GM19023 (cell line): Measurements from ENCODE around the gene FLRT2.

Experiments
- ATAC-seq: cut with Tn5 transposase; IDR thresholded peaks from one replicate; pipeline ENCODE4 v1.9.1; 2021; ENCODE audit warnings: mild to moderate bottlenecking, moderate library complexity; ENCODE audit not compliant: unreplicated experiment

The FLRT2 gene

GRCh38 chr14:85587151-85587711 is 57.3 kb downstream of the FLRT2 start:
- ATAC-seq = no peak

GRCh38 chr14:85590784-85591183 is 60.8 kb downstream of the FLRT2 start:
- no peak for ATAC-seq

GRCh38 chr14:85594217-85594616 is 64.3 kb downstream of the FLRT2 start:
- ATAC-seq = no peak

GRCh38 chr14:85595981-85596380 is 66.0 kb downstream of the FLRT2 start:
- no peak for ATAC-seq

GRCh38 chr14:85596562-85596961 is 66.6 kb downstream of the FLRT2 start:
- ATAC-seq = no peak

GRCh38 chr14:85597701-85598100 is 67.8 kb downstream of the FLRT2 start:
- ATAC-seq = no peak

GRCh38 chr14:85599939-85600338 is 70.0 kb downstream of the FLRT2 start:
- no peak for ATAC-seq

- no peak for ATAC-seq
These were observed 71.3 kb downstream of the FLRT2 start for GRCh38 chr14:85601246-85601645.

GRCh38 chr14:85601690-85602089 is 71.7 kb downstream of the FLRT2 start:
- ATAC-seq = no peak

DNA sequence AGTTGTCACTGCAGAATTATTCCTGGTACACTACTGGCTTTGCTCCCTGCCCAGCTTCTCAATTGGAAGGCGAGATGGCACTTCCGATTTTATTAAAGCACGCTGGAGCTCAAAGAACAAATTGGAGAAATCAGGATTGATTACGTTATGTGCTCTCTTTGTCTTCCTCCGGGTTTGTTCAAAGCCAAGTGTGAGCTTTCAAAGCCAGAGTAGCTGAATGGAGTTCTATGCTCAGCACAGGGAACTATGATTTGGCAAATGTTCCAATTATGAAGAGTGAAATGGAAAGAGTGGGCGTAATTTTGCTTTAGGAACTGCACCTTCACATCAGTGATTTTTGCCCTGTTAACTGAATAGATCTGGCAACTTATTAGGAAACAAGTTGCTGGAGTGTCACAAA is 72.4 kb downstream of the FLRT2 start:
- ATAC-seq = no peak

DNA sequence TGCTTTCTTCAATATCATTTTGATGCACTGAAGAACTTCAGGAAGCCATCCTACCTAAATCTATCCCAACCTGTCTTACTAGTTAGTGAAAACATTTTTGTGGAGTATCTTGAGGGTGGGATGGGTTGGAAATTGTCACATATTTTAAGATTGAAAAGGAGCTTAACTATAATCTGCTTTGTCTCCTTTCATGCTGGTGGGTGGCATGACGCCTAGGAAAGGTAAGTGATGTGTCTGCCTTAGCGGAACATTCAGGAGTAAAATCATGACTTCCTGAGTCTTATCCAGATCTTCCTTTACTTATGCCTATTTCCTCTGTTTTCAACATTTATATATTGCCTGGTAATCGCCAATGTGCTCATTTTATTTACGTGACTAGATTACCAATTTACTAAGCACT is 74.1 kb downstream of the FLRT2 start:
- no peak for ATAC-seq

DNA sequence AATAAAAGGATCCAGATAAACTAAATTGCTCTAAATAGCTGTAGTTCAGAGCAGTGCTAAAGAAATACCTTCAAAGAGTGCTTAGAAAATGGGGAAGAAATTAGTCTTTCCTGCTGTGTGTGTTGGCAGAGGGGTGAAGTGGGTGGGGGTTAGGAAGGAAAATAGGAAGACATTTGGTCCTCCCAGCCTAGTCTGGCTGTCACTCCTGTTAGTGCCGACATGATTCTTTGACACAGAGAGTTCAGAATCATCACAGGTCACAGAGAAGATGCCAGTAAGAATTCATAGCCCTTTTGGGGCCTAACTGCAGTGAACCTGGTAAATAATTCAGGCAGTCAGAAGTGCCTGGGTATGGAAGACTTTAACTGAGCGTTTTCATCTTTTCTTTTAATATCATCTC is 74.8 kb downstream of the FLRT2 start:
- no peak for ATAC-seq

DNA sequence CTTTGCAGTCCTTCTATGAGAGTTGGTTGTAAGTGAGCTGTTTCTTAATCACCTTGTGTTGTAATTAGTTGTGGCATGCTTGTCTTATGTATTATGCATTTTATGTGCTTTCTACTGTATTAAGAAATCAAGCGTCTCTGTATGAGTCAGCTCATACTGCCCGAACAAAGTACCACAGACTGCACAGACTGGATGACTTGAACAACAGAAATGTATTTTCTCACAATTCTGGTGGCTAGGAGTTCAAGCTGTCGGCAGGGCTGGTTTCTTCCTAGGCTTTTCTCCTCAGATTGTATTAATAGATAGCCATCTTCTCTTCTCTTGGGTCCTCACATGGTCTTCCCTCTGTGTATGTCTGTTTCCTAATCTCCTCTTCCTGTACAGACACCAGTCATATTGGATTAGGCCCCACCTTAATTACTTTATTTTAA is 77.7 kb downstream of the FLRT2 start:
- no peak for ATAC-seq

DNA sequence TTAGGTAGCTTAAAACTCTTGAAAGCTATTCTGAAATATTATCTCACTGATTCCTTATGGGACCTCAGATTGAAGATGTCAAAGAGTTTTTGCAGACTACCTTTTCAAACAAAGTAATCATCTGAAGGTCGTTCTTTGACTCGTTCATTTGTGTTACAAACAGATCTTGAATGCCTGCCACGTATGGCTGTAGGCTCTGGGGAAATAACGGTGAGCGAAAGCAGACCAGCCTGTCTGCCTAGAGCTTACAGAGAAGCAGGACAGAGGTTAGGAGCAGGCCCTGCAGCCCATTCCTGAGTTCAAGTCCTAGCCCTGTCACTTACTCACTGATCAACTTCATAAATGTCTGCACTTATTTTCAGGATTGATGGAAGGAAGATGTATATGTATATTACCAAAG is 83.6 kb downstream of the FLRT2 start:
- no peak for ATAC-seq

GRCh38 chr14:85616386-85616885 is 86.5 kb downstream of the FLRT2 start:
- no peak for ATAC-seq

- ATAC-seq = no peak
These were observed 86.9 kb downstream of the FLRT2 start for GRCh38 chr14:85616886-85617285.

DNA sequence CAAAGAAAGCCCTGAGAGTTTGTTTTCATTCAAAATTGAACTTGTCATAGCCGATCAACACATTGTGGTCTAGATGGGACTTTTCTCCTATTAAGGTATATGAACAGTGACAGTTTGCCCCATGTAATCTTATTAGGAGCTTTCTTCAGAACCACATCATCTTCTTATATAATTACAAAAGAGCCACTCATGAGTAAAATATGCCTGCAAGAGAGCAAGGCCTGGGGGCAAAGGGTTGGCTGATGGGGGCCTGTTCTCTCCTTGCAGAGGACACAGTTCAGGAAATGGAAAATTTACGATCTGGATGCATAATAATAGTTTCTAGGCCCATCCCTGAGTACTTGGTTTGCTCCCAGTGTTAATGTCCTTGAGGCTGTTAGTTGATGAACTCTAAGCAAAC is 87.8 kb downstream of the FLRT2 start:
- ATAC-seq = no peak

- no peak for ATAC-seq
These were observed 88.4 kb downstream of the FLRT2 start for GRCh38 chr14:85618390-85618789.

DNA sequence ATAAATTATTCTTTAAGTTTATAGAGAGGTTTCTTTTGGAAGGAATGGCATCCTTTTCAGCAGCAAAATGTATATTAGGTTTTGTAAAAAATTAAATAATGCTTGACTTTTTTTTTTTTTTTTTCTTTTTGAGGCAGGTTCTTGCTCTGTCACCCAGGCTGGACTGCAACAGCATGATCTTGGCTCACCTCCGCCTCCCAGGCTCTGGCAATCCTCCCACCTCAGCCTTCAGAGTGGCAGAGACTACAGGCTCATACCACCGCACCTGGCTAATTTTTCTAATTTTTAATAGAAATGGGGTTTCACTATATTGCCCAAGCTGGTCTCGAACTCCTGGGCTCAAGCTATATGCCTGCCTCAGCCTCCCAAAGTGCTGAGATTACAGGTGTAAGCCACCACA is 89.0 kb downstream of the FLRT2 start:
- no peak for ATAC-seq

DNA sequence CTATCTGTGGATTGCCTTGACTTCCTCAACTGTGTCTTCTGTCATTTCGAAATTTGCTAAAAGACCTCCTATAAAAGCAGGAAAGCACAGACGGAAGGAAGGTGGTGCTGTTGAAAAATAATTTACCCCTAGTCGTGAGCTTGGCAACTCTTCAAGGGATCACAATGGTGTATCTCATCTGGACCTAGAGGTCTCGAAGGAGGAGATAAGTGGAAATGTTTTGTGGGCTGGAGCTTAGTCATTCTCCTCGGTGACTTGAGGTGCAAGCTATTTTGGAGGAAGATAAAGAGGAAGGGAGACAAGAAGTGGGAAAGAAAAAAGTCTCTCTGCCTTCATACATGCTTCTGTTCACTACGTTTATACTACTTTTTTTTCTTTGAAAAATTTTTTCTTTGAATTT is 89.9 kb downstream of the FLRT2 start:
- no peak for ATAC-seq

- ATAC-seq = no peak
These were observed 91.0 kb downstream of the FLRT2 start for GRCh38 chr14:85620947-85621346.

DNA sequence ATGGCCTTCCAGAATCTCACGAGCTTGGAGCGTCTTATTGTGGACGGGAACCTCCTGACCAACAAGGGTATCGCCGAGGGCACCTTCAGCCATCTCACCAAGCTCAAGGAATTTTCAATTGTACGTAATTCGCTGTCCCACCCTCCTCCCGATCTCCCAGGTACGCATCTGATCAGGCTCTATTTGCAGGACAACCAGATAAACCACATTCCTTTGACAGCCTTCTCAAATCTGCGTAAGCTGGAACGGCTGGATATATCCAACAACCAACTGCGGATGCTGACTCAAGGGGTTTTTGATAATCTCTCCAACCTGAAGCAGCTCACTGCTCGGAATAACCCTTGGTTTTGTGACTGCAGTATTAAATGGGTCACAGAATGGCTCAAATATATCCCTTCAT is 92.2 kb downstream of the FLRT2 start:
- ATAC-seq = no peak

DNA sequence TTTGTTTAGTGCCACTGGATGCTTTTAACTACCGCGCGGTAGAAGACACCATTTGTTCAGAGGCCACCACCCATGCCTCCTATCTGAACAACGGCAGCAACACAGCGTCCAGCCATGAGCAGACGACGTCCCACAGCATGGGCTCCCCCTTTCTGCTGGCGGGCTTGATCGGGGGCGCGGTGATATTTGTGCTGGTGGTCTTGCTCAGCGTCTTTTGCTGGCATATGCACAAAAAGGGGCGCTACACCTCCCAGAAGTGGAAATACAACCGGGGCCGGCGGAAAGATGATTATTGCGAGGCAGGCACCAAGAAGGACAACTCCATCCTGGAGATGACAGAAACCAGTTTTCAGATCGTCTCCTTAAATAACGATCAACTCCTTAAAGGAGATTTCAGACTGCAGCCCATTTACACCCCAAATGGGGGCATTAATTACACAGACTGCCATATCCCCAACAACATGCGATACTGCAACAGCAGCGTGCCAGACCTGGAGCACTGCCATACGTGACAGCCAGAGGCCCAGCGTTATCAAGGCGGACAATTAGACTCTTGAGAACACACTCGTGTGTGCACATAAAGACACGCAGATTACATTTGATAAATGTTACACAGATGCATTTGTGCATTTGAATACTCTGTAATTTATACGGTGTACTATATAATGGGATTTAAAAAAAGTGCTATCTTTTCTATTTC is 93.2 kb downstream of the FLRT2 start:
- ATAC-seq = no peak
